GM19099 (cell line): ENCODE measurements around the gene NCKAP5.

ENCODE experiments used
- POLR2A ChIP-seq: IDR thresholded peaks from 3 replicates; pipeline ENCODE4 v1.6.1; 2011; ENCODE audit warnings: low read depth; ENCODE audit not compliant: insufficient read length; ENCODE audit errors: extremely low read depth

NCKAP5 gene

GRCh38 chr2:133085646-133086045, 482.6 kb downstream of the NCKAP5 start:
- no peak for TF ChIP-seq POLR2A

DNA sequence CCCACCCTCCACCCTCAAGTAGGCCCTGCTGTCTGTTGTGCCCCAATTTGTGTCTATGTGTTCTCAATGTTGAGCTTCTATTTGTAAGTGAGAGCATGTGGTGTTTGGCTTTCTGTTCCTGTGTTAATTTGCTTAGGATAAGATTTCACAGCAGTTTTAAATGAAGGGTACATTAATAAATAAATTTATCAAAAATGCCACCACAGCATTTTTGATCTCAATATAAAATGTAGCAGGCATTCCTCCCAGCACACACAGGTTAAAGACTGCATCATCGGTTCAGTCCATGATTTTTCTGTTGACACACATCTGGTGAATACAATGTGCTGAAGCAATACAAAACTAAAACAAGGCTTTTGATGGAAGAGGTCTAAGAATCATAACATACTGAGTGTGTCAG, 486.2 kb downstream of the NCKAP5 start:
- no peak for TF ChIP-seq POLR2A

- TF ChIP-seq POLR2A = no peak
Measured at GRCh38 chr2:133080822-133081221, 487.4 kb downstream of the NCKAP5 start.

- TF ChIP-seq POLR2A = no peak
Measured at GRCh38 chr2:133078667-133079411, 489.4 kb downstream of the NCKAP5 start.

DNA sequence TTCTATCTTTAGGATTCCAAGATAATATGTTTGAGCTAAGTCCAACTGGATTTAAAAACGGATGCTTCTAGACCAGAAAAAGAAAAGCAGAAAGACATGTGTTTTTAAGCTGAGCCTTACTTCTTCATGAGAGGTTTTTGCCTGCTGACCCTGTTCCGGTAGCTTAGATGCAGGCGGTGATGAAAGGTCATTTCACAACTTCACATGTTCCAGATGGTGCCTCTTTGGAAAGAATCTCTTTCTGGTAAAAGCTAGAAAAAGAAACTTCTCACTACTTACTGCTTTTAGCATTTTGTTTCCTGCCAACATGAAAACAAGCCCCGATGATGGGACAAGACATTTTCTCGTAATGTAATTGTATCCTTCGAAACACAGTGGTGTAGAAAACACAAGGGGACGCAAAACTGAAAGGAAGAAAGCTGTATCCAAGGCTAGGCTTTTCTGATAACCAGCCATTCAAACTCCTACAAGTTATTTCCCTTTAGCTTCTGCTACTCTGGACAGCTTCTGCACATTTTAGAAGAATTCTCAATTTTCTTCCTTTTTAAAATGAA, 490.9 kb downstream of the NCKAP5 start:
- no peak for TF ChIP-seq POLR2A

DNA sequence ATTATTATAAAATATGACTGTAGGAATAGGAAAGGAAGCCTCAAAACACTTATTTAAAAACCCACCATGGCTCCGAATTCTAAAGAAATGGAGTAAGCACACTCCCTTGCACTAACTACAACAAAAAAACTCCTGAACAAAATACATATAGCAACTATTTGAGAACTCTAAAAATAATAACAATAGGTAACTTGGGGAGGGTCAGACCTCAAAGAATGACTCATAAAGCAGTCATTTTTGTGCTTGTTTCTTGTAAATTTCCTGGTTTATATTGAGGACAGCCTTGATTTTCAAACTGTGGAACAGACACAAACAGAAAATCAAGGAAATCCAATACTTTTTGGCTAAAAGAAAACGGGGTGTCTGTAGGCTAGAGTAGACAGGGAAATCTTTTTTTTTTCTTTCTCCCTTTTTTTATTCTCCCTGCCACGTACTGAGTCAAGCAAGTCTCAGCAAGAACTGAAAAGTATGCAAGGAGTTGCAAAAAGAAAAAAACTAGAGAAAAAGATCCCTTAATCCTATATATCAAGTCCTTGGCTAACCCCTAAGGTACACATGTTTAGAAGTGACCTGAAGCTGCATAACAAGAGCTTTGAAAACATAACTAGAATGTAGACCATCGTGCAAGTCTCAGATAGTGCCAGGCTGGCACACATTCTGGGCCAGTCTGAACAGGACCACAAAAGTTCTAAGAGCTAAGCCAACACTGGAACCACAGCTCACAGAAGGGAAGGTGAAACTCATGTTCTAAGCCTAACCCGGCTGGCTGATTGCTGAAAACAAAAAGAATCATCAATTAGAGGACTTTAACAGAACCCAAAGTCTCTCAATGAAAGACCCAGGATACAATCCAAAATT, 495.2 kb downstream of the NCKAP5 start:
- no peak for TF ChIP-seq POLR2A

- no peak for TF ChIP-seq POLR2A
Measured at GRCh38 chr2:133063775-133064174, 504.5 kb downstream of the NCKAP5 start.

DNA sequence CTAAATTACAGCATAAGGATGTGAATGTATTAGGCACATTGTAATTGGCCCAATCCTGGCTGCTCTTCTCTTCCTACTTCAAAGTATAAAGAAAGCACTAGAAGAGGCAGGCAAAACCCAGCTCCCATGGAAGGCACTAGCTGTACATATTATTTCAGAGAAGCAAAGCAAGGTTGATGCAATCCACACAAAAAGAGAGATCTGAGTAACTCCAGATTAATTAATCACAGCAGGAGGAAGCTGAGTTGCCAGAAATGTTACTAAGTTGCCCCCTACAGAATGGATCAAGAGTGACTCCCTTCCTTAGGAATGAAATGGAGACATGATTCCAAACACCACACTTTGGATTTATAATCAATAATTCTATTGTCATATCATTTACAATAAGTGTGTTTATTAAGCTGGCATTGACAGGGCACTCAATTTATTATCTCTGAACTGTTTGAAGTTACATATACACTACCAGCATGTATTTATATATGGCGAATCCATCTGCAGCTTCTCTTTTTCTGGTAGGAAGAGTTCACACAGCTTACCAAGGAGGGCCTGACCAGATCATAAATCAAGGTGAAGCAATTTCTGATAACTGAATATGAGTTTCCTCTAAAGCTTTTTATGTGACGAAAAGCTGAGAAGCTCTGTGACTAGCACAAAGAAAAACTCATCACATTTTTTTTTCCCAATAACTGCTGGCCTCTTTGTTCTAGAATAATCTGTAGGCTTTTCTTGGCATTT, 505.2 kb downstream of the NCKAP5 start:
- no peak for TF ChIP-seq POLR2A

GRCh38 chr2:133061874-133062593, 506.2 kb downstream of the NCKAP5 start:
- no peak for TF ChIP-seq POLR2A

DNA sequence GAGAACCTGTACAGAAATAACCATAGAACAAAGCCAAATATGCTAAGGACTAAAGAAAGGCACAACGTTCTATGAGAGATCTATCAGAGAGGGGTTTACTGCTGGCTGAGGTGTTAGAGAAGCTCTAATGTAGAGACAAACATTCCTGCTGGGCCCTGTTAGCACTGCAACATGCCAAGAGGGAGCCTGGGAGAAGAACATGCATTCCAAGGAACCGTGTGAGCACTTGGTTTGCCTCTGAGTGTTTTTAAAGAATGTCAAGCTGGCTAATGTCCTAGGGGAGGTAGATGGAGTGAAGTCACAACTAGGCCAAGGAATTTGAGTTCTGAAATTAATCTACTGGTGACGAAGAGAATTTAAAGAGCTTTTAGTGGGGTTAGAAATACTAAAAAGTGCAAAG, 514.0 kb downstream of the NCKAP5 start:
- TF ChIP-seq POLR2A = no peak

DNA sequence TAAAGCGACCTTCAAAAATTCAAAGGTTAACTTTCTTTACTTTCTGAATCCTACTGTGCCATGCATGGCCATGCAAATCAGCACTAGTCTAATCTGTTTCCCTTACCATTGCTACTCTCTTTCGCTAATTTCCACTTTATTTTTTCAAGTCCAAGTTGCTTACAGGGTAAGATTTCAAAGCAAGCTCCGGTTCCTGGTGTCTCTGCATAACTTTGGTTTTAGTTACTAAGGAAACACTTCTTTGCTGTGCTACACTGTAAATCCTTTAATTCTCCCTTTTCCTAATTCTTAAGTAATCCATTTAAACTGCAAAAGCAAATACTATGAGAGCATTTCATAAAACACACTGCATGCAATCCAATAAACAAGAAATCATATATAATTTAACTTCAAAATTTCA, 514.7 kb downstream of the NCKAP5 start:
- TF ChIP-seq POLR2A = no peak

DNA sequence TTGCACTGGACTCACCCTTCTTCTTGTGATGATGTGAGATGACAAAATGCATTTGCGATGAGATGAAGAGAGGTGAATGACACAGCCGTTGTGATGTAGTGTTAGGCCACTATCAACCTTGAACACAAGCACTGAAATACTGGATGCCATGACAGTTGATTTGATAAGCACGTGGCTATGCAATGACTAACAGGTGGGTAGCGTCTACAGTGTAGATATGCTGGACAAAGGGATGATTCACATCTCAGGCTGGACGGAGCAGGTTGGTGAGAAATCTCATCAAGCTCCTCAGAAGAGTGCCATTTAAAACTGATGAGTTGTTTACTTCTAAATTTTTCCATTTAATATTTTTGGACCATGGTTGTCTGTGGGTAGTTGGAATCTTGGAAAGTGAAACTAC, 522.5 kb downstream of the NCKAP5 start:
- TF ChIP-seq POLR2A = no peak

DNA sequence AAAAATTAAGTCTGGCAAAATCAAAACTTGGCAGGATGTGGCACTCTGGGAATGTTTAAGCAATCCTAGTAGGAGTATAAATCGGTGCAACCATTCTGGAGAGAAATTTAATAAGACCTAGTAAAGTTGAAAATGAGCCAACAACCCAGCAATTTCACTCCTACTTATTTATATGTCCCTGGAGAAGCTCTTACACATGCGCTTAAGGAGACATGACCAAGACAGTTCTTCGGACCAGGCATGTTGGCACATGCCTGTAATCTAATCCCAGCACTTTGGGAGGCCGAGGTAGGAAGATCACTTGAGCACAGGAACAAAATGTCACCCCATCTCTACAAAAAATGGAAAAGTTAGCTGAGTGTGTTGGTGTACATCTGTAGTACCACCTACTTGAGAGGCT, 523.7 kb downstream of the NCKAP5 start:
- TF ChIP-seq POLR2A = no peak

DNA sequence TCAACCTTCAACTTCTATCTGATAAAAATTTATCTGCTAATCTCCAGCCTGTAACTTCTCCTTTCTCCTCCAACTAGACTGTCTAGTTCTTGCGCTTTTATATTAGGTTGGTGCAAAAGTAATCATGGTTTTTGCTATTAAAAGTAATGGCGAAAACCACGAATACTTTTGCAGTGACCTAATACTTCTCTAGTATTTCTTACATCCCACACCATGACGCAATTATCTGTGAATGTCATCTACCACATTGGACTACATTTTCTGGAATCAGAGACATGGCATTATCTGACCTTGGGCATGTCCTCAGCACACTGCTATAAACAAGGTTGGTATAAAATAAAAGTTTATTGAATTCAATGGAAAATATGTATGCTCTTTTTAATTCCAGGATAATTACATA, 528.1 kb downstream of the NCKAP5 start:
- no peak for TF ChIP-seq POLR2A
